Superior temporal gyrus (tissue), 1 donor: ENCODE data around the gene SPAST.
"Not testable (repeated sequence)": the region's sequence is repeated elsewhere in the genome, so short reads cannot be mapped to it uniquely, and the experiment has no call there.

Experiments
- DNase-seq: peaks from one replicate; pipeline ENCODE4 v3.0.0-alpha.2; 2016; ENCODE audit errors: extremely low spot score

The SPAST gene

GRCh38 chr2:32128636-32129035, 65.3 kb downstream of the SPAST start:
- no peak for DNase-seq

GRCh38 chr2:32129086-32129485, 65.7 kb downstream of the SPAST start:
- DNase-seq, result no peak

DNA sequence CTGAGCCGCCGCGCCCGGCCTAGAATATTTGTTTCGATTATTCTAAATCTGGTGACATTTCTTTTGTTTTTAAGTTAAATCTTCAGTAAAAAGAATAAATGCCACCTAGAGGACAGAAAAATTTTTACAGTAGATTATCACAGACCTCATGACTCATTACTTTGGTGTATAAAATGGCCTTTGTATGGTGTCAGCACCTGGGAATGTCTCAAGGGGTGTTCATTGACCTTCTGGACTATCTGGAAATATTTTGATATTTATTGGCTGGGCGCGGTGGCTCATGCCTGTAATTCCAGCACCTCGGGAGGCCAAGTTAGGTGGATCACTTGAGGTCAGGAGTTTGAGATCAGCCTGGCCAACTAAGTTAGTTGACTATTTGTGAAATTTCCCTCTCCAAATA, 72.1 kb downstream of the SPAST start:
- DNase-seq, result no peak

DNA sequence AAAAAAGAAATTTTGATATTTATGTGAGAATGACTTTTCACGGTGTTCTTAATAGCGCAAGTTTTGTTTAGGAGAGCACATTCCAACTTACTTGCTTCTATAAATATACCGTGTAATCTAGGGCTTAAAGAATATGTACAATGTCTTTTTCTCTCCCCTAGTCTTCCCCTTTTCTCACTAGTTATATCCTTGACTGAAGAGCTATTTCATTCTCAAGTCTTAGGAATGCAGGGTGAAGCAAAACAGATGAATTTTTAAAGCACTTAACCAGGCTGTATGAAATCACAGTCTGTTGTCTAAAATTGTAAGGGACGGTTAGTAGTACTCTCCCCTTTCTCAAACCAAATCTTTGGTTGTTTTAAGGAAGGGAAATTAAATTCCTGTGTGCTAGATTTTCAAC, 72.7 kb downstream of the SPAST start:
- DNase-seq, result no peak

GRCh38 chr2:32151544-32151943, 88.2 kb downstream of the SPAST start:
- DNase-seq, result not testable (repeated sequence)

DNA sequence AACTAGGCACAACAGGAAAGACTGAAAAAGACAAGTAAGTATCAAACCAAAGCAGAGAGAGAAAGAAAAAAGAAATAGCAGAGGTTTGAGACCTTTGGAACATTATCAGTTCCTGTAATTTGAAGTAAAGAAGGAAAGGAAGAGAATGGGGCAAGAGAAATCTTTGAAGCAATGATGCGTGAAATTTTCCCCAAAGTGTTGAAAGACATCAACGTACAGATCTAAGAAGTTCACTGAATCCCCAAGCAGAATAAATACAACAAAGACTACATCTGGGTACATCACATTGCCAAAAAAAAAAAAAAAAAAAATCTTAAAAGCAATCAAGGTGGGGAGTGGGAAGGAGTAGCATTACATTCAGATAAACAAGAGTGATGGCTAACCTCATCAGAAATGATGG, 96.3 kb downstream of the SPAST start:
- DNase-seq, result no peak

DNA sequence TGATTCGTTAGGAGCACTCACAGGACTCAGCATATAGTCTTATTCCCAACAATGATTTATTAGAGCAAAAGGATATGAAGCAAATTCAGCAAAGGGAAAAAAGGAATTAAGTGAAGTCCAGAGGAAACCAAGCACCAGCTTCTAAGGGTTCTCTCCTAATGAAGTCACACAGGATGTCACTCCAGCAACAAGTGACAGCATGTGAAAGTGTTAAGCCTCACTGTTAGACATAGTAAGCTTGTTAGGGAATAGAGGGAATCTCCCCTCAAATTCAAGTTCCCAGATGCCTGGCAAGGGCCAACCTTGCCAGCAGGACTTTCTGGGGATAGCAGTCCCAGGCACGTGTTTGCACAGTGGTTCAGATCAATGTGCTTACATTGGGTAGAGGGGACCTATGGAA, 97.9 kb downstream of the SPAST start:
- DNase-seq, result no peak

- not testable (repeated sequence) for DNase-seq
Observed at GRCh38 chr2:32164254-32164653, 100.9 kb downstream of the SPAST start.

GRCh38 chr2:32165027-32165347, 101.6 kb downstream of the SPAST start:
- DNase-seq, result not testable (repeated sequence)

GRCh38 chr2:32166115-32166574, 102.8 kb downstream of the SPAST start:
- DNase-seq, result no peak

GRCh38 chr2:32168513-32168912, 105.2 kb downstream of the SPAST start:
- DNase-seq, result no peak

- DNase-seq, result no peak
Observed at GRCh38 chr2:32172870-32173269, 109.5 kb downstream of the SPAST start.

DNA sequence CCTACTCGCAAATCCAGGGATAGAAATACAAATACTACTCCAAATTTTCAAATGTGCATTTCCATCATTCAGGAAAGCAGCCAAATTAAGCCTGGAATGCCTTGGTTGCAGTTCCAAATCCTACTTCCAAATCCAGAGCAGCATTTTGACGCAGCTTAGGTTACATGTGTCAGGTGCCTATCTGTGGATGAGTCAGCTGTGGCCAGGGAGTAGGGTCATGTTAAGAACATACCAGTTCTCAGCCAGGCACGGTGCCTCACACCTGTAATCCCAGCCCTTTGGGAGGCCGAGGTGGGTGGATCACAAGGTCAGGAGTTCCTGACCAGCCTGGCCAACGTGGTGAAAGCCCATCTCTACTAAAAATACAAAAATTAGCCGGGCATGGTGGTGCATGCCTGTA, 119.3 kb downstream of the SPAST start:
- DNase-seq, result no peak

GRCh38 chr2:32189011-32189410, 125.7 kb downstream of the SPAST start:
- DNase-seq, result no peak

GRCh38 chr2:32192418-32192817, 129.1 kb downstream of the SPAST start:
- no peak for DNase-seq

- no peak for DNase-seq
Observed at GRCh38 chr2:32200814-32201213, 137.5 kb downstream of the SPAST start.

DNA sequence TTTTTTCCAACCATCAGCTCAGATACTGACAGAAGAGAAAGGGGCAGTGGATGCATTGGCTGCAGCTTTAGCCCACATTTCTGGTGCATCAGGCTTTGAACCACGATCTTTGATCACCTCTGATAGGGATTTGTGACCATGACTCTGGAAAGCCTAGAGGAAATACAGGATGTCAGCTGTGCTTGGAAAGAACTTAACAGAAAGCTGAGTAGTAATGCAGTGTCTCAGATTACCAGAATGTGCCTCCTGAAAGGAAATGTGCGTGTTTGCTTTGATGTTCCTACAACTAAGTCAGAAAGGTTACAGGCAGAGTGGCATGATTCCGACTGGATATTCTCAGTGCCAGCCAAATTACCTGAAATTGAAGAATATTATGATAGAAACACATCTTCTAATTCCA, 140.1 kb downstream of the SPAST start:
- DNase-seq, result not testable (repeated sequence)
